ACHN (cell line): ENCODE measurements around the gene CEP41.

Experiments
- DNase-seq: peaks from one replicate; pipeline ENCODE4 v3.0.0-alpha.2; 2015
- in situ Hi-C: cut with HindIII; loops from 2 replicates; pipeline ENCODE4 v1.10.0; 2017; ENCODE audit warnings: low sequenced_read_pairs, low pct_ligation_motif_present, low pct_unique_long_range_greater_than_20kb

CEP41 gene

GRCh38 chr7:130364451-130364850, 76.4 kb downstream of the CEP41 start:
- in situ Hi-C loops, result no loop called here
- DNase-seq, result no peak

GRCh38 chr7:130363026-130363847, 77.6 kb downstream of the CEP41 start:
- peak; percentile 75 for DNase-seq
- in situ Hi-C loops, result no loop called here

DNA sequence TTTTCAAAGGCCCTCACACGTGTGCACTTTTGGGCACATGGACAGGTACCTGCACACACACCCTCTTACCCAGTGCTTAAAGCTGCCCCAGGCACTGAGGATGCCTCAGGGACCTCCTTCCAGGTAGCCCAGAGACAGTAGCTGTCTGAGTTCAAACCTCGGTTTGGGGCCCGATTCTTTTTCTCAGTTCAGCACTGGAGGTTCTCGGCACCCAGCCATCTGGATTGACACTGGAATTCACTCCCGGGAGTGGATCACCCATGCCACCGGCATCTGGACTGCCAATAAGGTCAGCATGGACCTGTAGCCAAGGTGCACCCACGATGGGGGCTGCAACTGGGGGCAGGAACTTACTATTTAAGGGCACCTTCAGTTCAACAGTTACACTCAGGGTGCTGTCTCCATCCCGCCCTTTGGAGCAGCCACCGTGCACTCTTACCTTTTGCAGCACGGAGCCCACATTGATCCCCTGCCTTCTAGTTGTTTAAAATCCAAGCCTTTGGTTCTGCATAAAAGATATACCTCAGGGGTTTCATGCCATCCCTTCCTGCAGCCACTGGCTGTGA, 78.5 kb downstream of the CEP41 start:
- DNase-seq, result no peak
- in situ Hi-C loops, result no loop called here

GRCh38 chr7:130361681-130362080, 79.1 kb downstream of the CEP41 start:
- DNase-seq, result no peak
- in situ Hi-C loops, result no loop called here

- in situ Hi-C loops, result no loop called here
Observed at GRCh38 chr7:130360518-130360917, 80.3 kb downstream of the CEP41 start.

DNA sequence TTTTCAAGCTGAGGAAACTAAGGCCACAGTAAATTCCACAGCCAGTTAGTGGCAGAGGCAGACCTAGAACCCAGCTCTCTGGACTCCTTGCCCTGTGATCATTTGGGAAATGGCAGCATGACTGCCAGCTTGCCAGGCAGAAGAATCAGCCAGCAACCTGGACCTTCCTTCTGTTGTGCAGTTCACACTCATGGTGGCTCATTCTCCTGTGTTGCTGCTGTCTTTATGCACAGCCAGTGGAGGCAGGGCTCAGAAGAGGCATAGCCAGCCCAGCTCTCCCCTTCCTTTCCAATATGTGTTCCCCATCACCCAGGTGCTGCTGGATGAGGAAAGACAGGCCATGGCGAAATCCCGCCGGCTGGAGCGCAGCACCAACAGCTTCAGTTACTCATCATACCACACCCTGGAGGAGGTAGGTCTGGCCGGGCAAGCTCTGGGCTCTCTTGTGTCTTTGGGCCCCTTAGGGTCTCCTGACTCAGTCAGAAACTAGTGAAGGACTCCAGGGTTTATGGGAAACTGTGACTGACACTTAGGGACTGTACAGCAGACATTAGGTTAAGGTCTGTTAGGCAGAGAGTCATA, 81.4 kb downstream of the CEP41 start:
- in situ Hi-C loops, result no loop called here
- no peak for DNase-seq

More at GRCh38 chr7:130360518-130360917, 80.3 kb downstream of the CEP41 start:
- no peak for DNase-seq

DNA sequence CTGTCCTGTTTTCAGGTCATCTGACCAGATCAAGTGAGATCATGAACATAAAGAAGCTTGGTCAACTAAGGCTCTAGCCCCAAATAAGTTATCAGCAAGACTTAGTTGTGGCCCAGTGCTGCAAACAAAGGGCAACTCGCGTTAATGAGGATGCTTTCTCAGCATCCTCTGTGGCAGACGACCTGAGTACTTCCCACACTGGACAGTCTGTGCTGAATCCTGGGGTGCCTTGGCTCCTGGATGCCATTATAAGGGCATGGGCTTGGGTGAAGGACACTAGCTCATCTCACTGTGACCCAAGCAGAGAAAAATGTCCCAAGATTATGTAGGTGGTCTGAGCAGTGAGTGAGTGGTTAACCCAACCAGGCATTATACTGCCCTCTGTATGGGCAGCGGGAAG, 82.3 kb downstream of the CEP41 start:
- in situ Hi-C loops, result no loop called here
- DNase-seq, result no peak

DNA sequence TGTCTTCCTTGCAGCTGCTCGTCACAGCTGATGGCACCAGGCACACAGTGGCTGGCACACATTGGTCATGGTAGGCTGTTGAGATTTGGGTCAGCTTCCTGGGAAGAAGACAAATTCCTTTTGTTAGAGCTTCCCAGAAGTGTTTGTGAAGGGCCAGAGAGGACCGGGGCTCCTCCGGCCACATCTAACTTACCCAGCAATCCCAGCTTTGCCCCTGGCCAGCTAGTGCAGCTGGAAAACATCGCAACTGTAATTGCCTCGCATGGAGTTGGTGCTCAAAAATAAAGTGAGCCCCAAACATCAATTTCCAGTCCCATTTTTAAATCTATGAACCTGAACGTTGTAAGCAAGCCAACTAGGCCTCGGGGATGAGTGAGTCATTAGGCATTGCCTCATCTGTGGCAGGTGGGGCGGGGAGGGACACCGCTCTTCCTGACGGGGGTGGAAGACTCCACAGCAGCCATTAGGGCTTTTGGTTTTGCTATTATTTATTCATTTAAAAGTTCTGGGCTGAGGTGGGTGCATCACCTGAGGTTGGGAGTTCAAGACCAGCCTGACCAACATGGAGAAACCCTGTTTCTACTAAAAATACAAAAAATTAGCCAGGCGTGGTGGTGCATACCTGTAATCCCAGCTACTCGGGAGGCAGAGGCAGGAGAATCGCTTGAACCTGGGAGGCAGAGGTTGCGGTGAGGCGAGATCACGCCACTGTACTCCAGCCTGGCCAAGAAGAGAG, 83.8 kb downstream of the CEP41 start:
- in situ Hi-C loops, result no loop called here
- DNase-seq, result peak; percentile 89

GRCh38 chr7:130356121-130356875, 84.5 kb downstream of the CEP41 start:
- in situ Hi-C loops, result no loop called here
- DNase-seq, result peak; percentile 97

GRCh38 chr7:130353196-130353595, 87.6 kb downstream of the CEP41 start:
- in situ Hi-C loops, result no loop called here
- no peak for DNase-seq

DNA sequence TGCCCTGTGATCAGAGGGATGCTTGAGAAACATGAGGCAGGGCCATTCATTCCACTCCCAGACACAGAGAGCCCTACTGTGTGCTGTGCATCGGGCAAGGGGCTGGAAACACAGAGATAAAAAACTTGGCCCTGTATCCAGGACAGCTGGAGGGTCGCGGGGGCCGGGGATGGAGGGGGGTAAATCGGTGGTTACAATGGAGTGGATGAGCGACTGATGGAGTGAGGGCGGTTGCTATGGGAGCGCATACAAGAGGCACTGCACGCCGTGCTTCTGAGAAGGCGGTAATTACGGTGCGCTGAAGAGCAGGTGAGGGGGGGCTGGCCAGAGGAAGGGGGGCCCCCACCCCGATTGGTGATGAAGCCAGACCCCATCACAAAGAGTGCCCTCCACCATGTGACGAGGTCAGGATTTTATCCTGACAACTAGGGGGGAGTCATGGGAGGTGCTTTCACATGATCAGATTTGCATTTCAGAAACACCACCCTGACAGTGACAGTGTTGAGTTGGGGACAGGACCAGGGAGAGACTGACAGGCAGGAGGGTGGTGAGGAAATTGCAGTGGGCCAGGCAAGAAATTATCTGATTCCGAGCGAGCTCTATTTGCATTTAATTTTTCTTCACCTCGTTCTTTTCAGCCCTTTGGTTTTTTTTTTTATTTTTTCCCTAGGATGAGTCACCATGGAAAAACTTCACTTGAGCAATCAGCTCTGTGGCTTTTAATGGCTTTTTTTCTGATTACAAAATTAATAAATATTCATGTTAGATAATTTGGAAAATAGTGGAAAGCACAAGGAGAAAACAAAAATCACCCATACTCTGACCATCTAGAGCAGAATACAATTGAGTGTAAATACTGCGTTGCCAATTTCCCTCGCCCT, 88.4 kb downstream of the CEP41 start:
- in situ Hi-C loops, result no loop called here
- DNase-seq, result peak; percentile 33

- no peak for DNase-seq
- in situ Hi-C loops, result no loop called here
Observed at GRCh38 chr7:130351791-130352090, 89.1 kb downstream of the CEP41 start.

DNA sequence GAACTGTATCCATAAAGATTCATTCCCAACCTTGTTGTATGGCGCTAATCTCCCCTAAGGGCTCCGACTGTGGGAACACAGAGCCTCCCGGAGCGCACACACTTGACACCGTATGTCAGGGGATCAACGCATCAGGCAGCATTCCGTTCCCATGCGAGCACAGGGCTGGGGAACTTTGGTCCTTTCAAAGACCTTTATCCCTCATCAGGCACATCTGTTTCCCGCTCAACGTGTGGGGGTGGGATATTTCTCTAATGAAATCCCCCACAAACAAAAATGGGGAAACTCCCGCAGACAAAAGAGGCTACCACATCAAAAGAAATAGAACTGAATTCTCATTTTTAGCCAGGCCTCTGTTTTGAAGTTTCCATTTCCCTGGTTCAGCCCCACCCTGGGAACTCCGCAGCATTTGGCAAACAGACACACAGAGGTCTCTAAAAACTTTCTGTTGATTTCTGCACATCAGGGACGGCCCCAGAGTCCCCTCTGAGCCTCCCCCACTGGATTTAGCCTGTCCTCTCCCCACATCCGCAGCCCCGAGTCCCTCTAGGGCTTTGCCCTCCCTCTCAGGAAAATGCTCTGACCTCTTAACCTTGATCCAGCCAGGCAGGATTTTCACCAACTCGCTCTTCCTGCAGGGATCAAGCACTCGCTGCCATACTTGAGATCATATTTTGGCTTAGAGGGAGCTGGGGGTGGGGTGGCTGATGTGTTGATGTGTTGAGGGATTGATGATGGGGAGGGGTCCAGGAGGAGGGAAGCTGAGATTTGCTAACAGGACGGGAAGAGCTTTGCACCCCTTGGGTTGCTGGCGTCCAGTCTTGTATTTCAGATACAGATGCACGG, 89.6 kb downstream of the CEP41 start:
- DNase-seq, result no peak
- in situ Hi-C loops, result no loop called here

DNA sequence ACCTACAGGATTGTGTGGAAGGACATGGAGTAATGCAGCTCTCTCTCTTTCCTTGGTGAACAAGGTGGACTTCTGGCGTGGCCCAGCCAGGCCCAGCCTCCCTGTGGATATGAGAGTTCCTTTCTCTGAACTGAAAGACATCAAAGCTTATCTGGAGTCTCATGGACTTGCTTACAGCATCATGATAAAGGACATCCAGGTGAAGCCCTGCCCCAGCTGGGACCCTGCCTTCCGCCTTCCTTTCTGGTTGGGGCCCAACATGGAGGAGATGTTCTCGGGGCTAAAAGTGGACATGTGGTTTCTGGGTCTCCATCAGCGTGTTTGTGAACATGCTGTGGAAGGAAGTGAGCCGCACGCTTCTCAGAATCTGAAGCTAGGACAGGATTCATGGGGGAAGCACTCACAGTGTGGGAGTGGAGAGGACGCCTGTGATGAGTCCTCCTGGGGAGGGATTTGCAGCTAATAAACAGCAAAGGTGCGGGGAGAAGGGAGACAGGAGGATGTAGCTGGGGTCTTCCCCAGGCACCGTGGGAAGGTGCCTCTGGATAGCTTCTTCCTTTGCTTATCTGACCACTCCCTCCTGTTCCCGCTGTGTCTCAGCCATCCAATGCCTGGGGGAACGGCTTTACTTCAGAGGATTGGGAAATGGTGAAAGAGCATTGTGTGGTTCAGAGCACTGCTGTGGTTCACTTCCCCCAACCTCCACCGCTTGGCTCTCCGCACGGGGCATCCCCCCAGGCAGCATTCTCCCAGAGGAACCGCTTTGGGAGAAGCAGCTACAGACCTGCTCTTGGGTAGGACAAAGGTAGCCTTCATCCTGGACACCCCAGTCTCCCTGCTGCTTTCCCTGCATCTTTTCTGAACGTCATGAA, 90.7 kb downstream of the CEP41 start:
- no peak for DNase-seq
- in situ Hi-C loops, result no loop called here

DNA sequence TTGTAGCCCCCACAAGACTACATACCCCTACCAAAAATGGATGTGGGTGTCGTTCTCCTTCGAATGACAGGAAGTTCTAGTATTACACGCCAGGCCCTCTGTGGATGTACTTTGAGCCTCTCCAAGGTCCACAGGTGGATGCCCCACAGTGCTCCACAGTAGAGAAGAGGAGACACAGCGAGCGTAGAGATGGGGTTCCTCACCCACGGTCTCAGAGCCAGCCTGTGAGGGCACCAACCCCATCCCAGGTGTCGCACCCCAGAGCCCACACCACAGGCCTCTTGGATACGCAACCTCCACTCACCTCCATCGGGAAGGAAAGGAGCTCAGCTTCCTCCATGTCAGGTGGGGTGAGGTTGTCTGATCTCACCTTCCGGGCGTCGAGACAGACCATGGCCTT, 93.9 kb downstream of the CEP41 start:
- in situ Hi-C loops, result no loop called here
- no peak for DNase-seq

DNA sequence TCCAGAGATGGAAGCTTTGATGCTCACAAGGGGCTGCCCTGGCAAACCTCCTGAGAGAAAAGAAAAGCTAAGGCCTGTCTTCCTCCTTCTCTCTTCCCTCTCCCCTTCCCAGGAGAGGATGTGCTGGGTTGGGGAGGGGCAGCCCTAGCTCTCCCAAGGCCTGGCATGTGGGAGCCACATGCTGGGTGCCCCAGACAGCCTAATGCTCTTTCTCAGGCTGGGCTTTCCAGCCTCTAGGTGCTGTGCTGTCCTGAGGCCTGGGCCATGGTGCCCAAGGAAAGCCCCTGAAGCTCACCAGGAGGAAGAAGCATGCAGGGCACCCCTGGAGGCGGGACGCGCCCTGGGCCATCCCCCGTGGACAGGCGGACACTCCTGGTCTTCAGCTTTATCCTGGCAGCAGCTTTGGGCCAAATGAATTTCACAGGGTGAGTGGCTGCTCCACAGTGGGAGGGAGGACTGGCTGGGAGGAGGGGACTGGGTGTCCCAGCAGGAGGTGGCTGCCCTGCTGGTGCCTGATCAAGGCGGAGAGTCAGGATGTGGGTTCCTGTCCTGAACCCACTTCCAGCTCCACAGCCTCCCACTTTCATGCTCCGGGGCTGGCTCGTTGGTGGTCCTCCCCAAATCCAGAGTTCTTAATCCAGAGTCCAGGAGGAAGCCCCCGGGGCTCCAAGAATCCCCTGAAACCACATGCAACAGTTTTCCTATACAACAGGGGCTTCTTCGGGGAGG, 94.5 kb downstream of the CEP41 start:
- in situ Hi-C loops, result no loop called here
- DNase-seq, result no peak
